Measurements from ENCODE around the gene SRCIN1. TPM values are rescaled to one million over a fixed set of nuclear protein-coding genes. Genes with fewer than 3 reads are reported as not detected.

SRCIN1 gene
- total RNA-seq, 1 experiment from 2014 or later = not detected

DNA sequence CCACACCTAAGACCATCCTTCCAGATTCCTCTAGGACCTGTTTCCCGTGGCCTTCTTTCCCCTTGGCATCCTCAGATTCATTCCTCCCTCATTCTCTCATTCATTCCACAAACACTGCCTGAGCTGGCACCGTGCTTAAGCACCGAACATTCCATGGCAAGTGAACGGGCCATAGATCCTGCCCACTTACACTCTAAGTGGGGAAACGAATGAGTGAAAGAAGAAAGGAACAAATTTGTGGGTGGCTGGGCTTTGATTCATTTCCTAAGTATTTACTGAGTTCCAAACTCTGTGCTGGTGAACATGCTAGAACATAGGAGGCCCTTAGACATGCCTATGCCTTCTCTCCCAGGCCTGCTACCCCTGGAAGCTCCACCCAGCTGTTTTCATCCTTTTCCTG, 30.0 kb downstream of the SRCIN1 start:
- H3K27me3 ChIP-seq (replicated peaks) = peaks cover 95% of the 10 kb centered on the region
- no peaks in the 10 kb centered on the region for H3K9me3 ChIP-seq (replicated peaks)
- H3K27ac ChIP-seq = no peak overlapping the region
- no peak overlapping the region for H3K4me3 ChIP-seq
- no peaks in the 10 kb centered on the region for H3K36me3 ChIP-seq
- peaks cover 5% of the 10 kb centered on the region for H3K4me1 ChIP-seq (replicated peaks)
- DNase-seq (ENCODE audit: low read depth in 1 of 2, low spot score in 2 of 2) = no peak

DNA sequence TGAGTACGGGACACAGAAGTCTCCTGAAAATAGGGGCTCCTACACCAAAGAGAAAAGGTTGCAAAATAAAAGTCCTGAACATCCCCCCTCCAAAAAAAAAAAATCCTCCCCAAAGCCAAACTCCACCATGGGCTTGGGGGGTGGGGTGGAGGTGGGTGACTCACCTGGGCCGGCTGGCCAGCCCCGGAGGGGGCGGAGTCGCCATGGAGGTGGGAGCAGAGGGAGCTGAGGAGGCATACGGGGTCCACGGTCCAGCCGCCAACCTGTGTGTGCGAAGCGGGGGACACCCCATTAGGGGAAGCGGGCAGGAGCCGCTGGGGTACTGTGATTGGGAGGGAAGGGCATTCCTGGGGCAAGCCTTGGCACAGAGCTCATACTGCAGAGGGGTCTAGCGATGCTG, 31.0 kb downstream of the SRCIN1 start:
- H3K36me3 ChIP-seq = no peaks in the 10 kb centered on the region
- no peak overlapping the region for H3K4me3 ChIP-seq
- H3K9me3 ChIP-seq (replicated peaks) = no peaks in the 10 kb centered on the region
- H3K27ac ChIP-seq = no peak overlapping the region
- H3K27me3 ChIP-seq (replicated peaks) = peaks cover 95% of the 10 kb centered on the region
- peaks cover 5% of the 10 kb centered on the region for H3K4me1 ChIP-seq (replicated peaks)
- no peak for DNase-seq (ENCODE audit: low read depth in 1 of 2, low spot score in 2 of 2)

DNA sequence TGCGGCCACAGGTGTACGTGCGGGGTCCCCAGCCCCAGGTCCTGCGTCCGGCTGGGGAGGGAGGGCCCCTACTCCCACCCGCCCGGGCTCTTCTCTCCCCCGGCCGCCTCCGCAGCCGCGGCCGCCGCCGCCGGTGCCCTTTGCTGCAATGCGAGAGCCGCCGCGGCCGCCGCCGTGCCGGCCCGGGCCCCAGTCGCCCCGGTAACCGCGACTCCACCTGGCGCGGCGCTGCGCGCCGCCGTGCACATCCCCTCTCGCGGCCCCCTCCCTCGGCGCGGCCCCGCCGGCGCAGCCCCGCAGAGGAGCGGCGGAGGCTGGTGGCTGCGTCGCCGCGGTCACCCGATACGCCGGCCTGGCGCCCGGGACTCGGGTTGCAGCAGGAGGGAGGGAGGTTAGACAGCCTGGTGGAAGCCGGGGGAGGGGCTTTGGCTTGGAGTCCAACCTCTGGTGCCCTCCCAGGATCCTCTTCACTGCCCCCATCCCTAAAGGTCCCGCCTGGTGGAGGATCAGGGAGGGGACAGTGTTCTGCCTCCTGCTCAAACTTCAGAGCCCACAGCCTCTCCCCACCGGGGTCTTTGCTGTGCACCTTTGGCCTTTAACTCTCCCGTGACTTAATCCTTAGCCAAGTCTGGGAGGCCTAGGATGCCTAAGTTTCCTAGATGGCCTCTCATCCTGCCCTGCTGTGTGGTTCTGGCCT, 32.9 kb downstream of the SRCIN1 start:
- no peak for DNase-seq (ENCODE audit: low read depth in 1 of 2, low spot score in 2 of 2)
- Histone ChIP-seq H3K27me3 (replicated peaks) (peaks cover 86% of the 10 kb centered on the region), H3K36me3 (no peaks in the 10 kb centered on the region), H3K4me3 (no peak overlapping the region), H3K9me3 (replicated peaks) (no peaks in the 10 kb centered on the region), H3K27ac (no peak overlapping the region), H3K4me1 (replicated peaks) (peaks cover 5% of the 10 kb centered on the region)

DNA sequence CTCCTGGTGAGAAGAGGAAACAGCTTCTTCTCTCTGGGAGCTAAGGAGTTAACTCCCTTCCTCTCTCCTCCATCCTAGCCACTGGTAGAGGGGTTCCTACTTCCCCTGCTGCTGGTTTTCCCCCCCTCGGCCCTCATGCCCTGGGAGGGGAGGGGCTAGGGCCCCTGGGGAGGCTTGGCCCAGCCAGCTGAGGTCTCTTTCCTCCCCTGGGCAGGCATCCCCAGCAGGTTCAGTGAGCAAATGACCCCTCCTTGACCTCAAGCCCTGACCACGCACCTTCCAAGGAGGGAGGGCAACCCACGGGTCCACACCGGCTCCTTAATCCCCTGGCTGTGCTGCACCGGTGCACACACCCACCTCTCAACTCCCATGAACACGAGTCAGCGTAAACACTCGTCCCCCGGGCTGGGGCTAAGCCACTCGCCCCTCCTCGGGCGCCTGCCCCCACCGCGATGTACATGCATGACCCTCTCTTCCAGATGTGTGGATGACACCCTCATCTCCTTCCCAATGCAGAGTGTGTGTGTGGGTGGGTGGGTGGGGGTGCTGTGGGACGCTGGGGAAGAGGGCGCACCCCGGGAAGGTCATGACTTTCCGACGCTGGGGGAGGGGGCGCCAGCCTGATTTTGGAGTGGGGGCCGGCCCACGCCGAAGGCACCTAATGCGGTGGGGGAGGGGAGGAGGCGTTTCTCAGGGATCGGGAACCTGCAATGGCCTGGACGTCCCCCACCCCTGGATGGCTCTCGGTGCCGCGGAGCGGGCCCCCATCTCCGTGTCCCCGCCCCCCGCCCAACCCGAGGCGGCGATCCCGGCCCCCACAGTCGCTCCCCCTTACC, 33.7 kb downstream of the SRCIN1 start:
- H3K36me3 ChIP-seq = no peaks in the 10 kb centered on the region
- no peak for DNase-seq (ENCODE audit: low read depth in 1 of 2, low spot score in 2 of 2)
- H3K27me3 ChIP-seq (replicated peaks) = peaks cover 85% of the 10 kb centered on the region
- no peaks in the 10 kb centered on the region for H3K9me3 ChIP-seq (replicated peaks)
- peaks cover 5% of the 10 kb centered on the region for H3K4me1 ChIP-seq (replicated peaks)
- H3K4me3 ChIP-seq = no peak overlapping the region
- no peak overlapping the region for H3K27ac ChIP-seq

DNA sequence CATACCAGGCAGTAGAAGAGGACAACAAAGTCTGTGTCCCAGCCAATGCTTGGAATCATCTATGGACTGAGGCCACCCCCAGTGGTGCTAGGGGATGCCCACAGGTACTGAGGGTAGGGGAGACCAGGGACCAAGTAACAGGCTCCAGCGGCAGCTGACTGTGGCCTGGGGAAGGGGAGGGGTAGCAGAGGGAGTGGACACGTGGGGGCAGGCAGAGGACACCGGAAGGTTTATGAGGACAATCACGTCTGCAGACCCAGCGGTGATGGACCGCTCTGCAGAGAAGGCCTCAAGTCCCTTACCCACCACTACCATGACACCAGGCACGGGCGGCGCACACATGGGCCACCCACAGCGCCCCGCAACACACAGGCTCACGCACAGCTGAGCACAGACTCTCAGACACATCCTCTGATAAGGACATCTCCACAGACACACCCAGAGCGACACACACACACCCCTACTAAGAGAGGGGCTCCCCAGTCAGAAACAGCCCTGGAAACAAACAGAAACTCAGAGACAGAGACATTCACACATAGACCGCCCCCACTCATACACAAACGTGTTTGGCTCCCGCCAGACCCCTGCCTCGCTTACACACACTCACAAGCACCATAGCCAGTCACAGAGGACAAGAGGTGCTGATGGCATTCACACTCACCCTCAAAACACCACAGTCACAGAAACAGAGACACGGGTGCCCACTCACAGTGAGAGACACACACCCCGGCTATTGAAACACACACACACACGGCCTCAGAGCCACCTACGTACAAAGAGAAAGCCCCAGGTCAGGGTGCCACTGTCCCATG, 35.8 kb downstream of the SRCIN1 start:
- Histone ChIP-seq H3K9me3 (replicated peaks) (no peaks in the 10 kb centered on the region), H3K27me3 (replicated peaks) (peaks cover 83% of the 10 kb centered on the region), H3K36me3 (no peaks in the 10 kb centered on the region), H3K4me1 (replicated peaks) (peaks cover 5% of the 10 kb centered on the region), H3K27ac (no peak overlapping the region), H3K4me3 (no peak overlapping the region)
- DNase-seq (ENCODE audit: low read depth in 1 of 2, low spot score in 2 of 2) = no peak

DNA sequence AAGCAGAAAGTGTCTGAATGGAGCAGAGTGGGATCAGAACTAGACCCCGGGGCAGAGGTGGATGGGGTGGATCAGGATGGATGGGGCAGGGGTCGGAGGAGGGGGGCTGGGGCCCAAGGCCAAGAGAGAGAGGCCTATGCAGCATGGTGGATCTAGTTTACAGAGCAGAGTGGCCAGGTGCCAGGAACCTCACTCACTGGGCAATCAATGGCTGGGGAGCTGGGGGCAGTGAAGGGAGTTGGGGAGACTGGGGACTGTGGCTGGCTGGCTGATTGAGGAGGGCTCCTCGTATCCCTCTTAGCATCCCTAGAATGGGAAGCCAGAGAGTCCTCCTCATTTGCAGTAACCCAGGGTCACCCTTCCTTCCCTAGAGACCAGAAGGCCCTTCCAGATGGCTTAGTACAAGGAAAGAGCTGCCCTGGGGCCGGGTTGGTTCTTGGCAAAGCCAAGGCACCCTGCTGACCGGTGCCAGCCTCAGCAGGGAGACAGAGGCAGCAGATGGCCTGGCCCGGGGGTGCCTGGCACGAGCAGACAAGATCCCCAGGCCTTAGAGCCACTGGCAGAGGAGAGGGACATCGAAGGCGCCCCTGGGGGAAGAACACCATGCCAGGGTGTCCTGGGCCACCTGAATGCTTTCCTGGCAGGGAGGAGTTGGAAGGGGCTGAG, 36.8 kb downstream of the SRCIN1 start:
- no peak for DNase-seq (ENCODE audit: low read depth in 1 of 2, low spot score in 2 of 2)
- H3K36me3 ChIP-seq = no peaks in the 10 kb centered on the region
- no peaks in the 10 kb centered on the region for H3K9me3 ChIP-seq (replicated peaks)
- no peak overlapping the region for H3K27ac ChIP-seq
- H3K4me3 ChIP-seq = no peak overlapping the region
- H3K4me1 ChIP-seq (replicated peaks) = peaks cover 5% of the 10 kb centered on the region
- peaks cover 82% of the 10 kb centered on the region for H3K27me3 ChIP-seq (replicated peaks)

DNA sequence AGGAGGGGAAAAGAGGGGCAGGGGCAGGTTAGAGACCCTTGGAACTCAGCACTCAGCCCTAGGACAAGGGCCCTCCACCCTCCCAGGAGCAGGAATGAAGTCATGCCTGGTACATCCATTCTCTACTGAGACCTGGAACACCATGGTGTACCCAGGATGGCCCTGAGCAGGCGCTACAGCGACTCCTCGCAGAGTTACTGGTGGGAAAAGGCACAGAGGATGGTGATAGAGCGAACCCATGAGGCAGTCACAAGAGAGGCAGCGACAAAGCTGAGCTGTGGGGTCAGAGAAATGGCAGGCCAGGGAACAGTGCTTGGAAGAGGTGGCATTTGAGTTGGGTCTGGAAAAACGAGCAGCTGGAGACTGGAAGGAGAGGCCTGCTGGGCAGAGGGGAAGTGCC, 37.5 kb downstream of the SRCIN1 start:
- peaks cover 82% of the 10 kb centered on the region for H3K27me3 ChIP-seq (replicated peaks)
- H3K27ac ChIP-seq = no peak overlapping the region
- no peak for DNase-seq (ENCODE audit: low read depth in 1 of 2, low spot score in 2 of 2)
- no peaks in the 10 kb centered on the region for H3K9me3 ChIP-seq (replicated peaks)
- peaks cover 5% of the 10 kb centered on the region for H3K4me1 ChIP-seq (replicated peaks)
- no peaks in the 10 kb centered on the region for H3K36me3 ChIP-seq
- no peak overlapping the region for H3K4me3 ChIP-seq

DNA sequence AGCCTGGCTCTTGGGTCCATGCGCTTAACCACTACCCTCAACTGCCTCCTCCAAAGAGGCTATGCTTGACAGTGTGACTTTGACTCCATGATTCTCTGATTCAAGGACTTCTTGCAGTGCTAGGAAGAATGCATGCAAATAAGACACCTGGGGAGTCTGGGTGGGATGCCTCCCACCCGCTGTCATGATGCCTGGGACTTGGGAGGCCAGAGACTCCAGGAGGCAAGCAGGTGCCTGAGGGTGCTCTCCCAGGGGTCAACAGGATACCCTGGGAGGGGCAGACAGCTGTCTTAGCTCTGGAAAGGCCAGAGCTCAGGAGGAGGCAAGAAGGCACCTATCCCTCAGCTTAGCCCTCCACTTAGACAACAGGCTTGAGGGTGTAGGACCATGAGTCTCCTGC, 38.4 kb downstream of the SRCIN1 start:
- Histone ChIP-seq H3K4me3 (no peak overlapping the region), H3K9me3 (replicated peaks) (no peaks in the 10 kb centered on the region), H3K27me3 (replicated peaks) (peaks cover 80% of the 10 kb centered on the region), H3K36me3 (no peaks in the 10 kb centered on the region), H3K27ac (no peak overlapping the region), H3K4me1 (replicated peaks) (no peaks in the 10 kb centered on the region)
- DNase-seq (ENCODE audit: low read depth in 1 of 2, low spot score in 2 of 2) = no peak

DNA sequence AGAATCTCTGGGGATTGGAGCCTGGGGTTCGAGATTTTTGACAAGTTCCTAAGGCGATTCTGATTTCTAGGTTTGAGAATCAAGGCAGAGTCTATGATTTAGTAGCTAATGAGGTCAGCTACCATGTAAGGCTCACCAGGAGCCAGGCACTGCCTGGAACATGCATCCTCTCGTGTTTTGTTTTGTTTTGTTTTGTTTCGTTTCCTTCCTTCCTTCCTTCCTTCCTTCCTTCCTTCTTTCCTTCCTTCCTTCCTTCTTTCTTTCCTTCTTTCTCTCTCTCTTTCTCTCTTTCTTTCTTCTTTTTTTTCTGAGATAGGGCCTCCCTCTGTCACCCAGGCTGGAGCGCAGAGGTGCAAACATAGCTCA, 39.1 kb downstream of the SRCIN1 start:
- Histone ChIP-seq H3K4me3 (no peak overlapping the region), H3K27me3 (replicated peaks) (peaks cover 82% of the 10 kb centered on the region), H3K36me3 (no peaks in the 10 kb centered on the region), H3K27ac (no peak overlapping the region), H3K9me3 (replicated peaks) (0 out of 2 replicates have a peak, but pooled peaks cover 2% of the 10 kb centered on the region), H3K4me1 (replicated peaks) (no peaks in the 10 kb centered on the region)
- no peak for DNase-seq (ENCODE audit: low read depth in 1 of 2, low spot score in 2 of 2)

DNA sequence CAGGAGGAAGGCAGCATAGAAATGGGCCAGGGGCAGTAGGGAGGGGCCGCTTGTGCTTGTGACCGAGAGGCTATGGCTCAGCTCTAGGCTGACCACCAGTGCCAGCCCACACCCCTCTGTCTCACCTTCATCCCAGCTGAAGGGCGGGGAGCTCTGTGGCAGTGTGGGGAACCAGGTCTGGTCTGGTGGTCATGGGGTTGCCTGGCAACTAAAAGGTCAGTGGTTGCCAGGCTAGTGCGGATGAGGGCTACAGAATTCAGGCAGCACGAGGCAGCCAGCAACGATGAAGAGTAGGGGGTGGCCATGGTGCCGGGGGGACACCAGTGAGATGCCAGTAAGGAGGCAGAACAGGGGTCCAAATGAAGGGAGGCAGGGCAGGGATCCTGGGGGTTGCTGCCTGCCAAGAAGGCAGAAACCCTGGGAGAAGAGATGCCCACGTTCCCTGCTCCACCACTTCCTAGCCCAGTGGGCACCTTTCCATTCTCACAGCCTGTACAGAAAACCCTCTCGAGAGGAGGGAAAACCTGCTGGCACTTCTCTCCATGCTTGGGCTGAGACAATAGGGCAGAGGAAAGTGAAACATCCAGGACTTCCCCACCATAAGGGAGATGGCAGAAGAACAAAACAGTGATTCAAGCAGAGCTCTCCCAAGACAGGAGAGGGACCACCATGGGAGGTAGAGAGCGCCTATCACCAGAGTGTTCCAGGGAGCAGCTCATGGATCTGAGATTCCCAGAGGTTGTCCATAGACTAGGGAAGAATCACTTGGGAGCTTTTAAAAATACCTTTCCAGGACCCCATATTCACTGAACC, 39.7 kb downstream of the SRCIN1 start:
- H3K4me1 ChIP-seq (replicated peaks) = no peaks in the 10 kb centered on the region
- H3K27ac ChIP-seq = no peak overlapping the region
- no peak for DNase-seq (ENCODE audit: low read depth in 1 of 2, low spot score in 2 of 2)
- peaks cover 2% of the 10 kb centered on the region; the same call in 1 of the 2 replicates for H3K9me3 ChIP-seq (replicated peaks)
- peaks cover 82% of the 10 kb centered on the region for H3K27me3 ChIP-seq (replicated peaks)
- H3K4me3 ChIP-seq = no peak overlapping the region
- no peaks in the 10 kb centered on the region for H3K36me3 ChIP-seq

DNA sequence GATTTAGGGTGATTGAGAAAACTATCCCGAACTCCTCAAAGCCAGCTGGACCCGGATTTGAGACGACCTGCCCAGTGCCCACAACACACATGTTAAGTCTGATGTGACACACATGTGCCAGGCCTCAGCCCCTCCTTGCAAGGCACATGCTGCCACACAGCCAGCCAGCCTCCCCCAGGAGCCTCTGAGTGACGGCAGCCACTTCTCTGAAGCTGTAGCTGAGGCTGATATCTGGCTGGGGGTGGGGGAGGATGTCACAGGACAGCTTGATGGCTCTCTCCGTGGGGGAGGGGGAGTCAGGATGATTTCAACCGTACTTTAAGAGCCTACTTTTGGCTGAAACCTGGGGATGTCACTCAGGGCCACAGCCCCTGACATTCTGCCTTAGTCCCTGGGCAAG, 40.9 kb downstream of the SRCIN1 start:
- H3K4me1 ChIP-seq (replicated peaks) = no peaks in the 10 kb centered on the region
- no peak for DNase-seq (ENCODE audit: low read depth in 1 of 2, low spot score in 2 of 2)
- peaks cover 82% of the 10 kb centered on the region for H3K27me3 ChIP-seq (replicated peaks)
- peaks cover 2% of the 10 kb centered on the region; the same call in 1 of the 2 replicates for H3K9me3 ChIP-seq (replicated peaks)
- H3K4me3 ChIP-seq = no peak overlapping the region
- no peak overlapping the region for H3K27ac ChIP-seq
- H3K36me3 ChIP-seq = no peaks in the 10 kb centered on the region

DNA sequence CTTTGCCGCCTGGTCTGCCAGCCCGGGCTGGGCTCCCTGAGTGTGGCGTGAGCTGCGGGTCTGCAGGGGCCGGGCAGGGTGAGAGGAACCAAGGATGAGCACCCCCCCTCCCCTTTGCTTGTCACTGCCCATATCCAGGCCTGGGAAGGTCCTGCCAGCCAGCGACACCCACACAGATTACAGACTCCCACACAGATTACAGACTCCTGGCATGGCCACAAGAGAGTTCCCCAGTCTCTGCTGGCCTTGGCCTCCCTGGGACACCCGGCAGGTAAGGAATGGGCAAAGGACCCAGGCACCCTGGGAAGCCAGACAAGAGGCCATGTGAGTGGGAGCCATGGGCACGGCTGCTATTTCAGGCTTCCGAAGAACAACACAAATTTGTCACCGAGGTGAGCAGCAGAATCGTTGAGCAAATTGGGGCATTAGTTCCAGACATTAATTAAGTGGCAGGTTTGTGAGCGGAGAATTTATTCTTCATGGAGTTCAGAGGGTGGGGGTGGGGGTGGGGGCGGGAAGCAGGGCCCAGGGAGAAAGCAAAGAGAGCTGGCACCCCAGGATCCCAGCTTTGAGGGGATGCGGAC, 41.4 kb downstream of the SRCIN1 start:
- H3K4me1 ChIP-seq (replicated peaks) = peaks cover 4% of the 10 kb centered on the region
- no peak overlapping the region for H3K4me3 ChIP-seq
- H3K27ac ChIP-seq = no peak overlapping the region
- no peaks in the 10 kb centered on the region for H3K36me3 ChIP-seq
- DNase-seq (ENCODE audit: low read depth in 1 of 2, low spot score in 2 of 2) = no peak
- H3K27me3 ChIP-seq (replicated peaks) = peaks cover 84% of the 10 kb centered on the region
- peaks cover 2% of the 10 kb centered on the region; the same call in 1 of the 2 replicates for H3K9me3 ChIP-seq (replicated peaks)
